HG03103 (cell line): ENCODE measurements around the gene KLHDC9.
"Not testable (repeated sequence)": the region's sequence is repeated elsewhere in the genome, so short reads cannot be mapped to it uniquely, and the experiment has no call there.

Experiments
- ATAC-seq: cut with Tn5 transposase; IDR thresholded peaks from one replicate; pipeline ENCODE4 v1.9.1; 2021; ENCODE audit warnings: low read depth; ENCODE audit not compliant: unreplicated experiment

KLHDC9 gene, protein sequence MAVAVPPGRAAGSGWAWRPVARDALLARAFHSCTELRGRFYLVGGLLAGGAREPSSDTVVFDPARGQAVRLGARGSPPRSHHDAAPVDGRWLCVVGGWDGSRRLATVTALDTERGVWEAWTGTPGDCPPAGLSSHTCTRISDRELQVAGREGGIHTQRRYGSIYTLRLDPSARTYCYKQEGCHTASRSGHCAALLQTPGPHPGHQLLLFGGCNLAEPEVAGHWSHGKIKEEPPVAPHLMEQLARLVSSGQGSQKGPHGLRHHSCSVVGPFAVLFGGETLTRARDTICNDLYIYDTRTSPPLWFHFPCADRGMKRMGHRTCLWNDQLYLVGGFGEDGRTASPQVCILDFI

DNA sequence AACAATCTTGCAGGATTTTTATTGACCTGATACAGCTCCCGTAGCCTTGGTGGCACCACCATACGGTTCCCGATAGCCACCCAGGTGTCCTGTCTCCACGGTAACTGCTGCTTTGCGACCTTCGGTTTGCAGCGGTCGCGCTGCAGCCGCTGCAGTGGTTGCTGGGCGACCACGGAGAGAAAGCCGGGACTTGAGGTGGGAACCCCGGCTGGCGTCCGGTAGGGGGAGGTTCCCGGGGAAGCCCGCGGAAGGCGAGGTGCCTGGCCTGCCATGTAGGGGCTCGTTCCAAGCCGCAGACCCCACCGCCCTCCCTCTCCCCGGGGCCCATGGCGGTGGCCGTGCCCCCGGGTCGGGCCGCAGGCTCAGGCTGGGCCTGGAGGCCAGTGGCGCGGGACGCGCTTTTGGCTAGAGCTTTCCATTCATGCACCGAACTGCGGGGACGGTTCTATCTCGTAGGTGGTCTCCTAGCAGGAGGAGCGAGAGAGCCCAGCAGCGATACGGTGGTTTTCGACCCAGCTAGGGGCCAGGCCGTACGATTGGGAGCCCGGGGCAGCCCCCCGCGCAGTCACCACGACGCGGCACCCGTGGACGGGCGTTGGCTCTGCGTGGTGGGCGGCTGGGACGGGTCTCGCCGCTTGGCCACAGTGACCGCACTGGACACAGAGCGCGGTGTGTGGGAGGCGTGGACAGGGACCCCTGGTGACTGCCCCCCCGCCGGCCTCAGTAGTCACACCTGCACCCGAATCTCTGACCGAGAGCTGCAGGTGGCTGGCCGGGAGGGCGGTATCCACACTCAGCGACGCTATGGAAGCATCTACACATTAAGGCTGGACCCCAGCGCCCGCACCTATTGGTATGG is at the start of gene KLHDC9:
KLHDC9 (plus strand) TSS at position 152 of the 859 bp plus-strand sequence; CDS start at position 327, 175 bp downstream.
- peak; percentile 60 for ATAC-seq

DNA sequence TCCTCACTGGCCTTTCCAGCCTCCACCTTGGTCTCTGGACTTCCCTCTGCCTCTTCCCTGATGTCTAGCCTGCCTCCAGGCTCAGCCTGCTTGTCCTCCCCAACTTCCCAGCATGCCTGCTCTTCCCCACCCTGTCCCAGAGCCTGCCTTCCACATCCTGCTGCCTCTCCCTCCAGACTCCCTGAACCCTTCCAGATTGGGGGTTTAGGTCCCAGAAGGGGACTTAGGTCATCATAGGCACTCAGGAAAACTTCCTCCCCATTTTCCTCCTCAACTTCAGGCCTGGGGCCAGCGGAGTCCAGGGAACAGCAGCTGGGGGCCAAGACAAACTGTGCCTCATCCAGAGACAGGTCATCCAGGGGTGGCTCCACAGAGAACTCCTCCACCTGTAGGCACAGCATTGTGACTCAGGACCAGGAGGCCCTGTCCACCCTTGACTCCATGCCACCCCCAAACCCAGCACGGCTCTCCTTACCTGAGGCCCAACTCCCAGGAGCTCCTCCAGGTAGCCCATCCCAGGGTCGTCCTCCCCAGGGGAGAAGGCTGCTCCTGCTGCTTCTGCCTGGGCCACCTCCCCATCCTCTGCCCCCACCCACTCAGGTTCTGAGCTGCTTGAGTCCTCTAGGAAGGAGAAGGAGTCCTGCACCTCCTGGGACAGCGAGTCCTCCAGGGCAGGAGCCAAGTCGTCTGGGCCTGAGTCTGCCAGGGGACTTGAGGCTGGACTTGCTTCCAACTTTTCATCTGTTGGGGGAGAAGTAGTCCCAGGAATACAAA is 49.0 kb upstream of the KLHDC9 start:
- no peak for ATAC-seq

GRCh38 chr1:161051219-161051618 is 46.9 kb upstream of the KLHDC9 start:
- no peak for ATAC-seq

DNA sequence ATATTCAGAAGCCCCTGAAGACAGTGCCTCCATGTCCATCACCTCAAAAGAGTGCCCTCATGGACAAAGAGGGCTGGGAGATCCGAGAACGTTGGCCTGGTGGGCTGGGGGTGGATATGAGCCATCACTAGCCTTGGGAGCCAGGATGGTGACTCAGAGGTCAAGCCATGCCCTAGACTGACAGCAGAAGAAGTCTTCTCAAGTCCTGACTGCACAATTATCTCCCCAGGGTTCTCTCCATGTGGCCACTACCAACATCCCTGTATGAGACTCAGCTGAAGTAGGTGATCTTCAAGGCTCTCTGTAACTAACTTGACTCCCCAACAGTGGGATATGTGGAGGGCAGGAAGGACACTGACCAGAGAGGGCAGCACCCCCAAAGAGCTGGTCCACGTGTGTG is 45.3 kb upstream of the KLHDC9 start:
- no peak for ATAC-seq

GRCh38 chr1:161054232-161054631 is 43.9 kb upstream of the KLHDC9 start:
- ATAC-seq, result no peak

DNA sequence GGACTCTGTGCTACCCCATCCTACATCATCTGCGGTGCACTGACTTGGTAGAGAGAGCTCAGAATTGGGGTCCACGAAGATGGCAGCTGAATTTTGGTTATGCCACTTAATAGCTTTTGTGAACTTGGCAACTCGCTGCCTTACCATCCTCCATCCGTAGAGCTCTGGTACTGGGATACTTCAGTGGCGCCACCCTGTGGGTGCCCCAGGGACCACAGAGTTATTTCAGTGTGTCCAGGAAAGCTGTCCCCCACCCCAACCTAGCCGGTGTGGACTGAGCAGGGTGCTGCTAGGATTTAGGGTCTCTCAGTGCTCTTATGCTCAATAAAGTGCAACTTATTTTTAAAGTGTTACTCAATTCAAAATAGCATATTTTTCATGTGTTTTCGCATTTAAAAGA is 43.4 kb upstream of the KLHDC9 start:
- no peak for ATAC-seq

DNA sequence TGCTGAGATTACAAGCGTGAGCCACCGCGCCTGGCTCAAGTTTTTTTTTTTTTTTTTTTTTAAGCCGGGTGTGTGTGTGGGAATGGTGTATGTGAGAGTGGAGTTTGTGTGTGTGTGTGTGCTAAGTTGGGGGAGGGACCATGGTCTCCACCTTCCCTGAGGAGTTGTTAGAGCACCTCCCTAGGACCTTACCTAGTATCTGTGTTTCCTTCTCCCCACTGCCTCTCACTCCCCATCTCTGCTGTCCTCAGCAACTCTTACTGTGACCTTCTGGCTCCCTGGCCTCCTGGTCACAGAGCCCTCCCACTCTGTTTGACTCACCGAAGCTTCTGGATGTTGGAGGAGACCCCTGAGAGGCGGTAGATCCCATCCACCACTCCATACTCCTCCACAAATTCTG is 38.9 kb upstream of the KLHDC9 start:
- ATAC-seq, result no peak

- ATAC-seq, result no peak
Measured at GRCh38 chr1:161061419-161061818, 36.7 kb upstream of the KLHDC9 start.

- ATAC-seq, result not testable (repeated sequence)
Measured at GRCh38 chr1:161063936-161064335, 34.2 kb upstream of the KLHDC9 start.

DNA sequence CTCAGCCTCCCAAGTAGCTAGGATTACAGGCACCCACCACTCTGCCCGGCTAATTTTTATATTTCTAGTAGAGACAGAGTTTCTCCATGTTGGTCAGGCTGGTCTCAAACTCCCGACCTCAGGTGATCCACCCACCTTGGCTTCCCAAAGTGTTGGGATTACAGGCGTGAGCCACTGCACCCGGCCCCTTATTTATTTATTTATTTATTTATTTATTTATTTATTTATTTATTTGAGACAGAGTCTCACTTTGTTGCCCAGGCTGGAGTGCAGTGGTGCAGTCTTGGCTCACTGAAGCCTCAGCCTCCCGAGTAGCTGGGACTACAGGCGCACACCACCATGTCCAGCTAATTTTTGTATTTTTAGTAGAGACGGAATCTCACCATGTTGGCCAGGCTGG is 32.5 kb upstream of the KLHDC9 start:
- ATAC-seq, result not testable (repeated sequence)

DNA sequence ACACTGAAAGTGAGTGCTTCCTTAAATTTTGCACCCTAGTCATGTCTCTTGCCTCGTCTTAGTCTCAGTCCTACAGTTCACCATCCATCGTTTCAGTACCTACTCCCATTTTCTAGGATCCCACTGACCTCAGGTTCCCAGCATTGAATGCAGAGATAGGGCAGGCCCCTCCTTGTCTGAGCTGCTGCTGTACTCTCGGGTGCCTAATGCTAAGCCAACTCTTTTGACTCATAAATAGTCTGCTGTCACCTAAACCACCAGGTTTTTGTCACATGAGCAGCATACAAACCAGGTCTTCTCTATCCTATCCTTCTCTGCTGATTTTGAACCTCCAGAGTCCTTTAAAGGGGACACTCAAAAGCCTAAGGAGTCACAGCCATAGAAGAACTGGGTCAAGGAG is 31.5 kb upstream of the KLHDC9 start:
- no peak for ATAC-seq

- peak; percentile 46 for ATAC-seq
Measured at GRCh38 chr1:161068306-161069234, 29.6 kb upstream of the KLHDC9 start.

DNA sequence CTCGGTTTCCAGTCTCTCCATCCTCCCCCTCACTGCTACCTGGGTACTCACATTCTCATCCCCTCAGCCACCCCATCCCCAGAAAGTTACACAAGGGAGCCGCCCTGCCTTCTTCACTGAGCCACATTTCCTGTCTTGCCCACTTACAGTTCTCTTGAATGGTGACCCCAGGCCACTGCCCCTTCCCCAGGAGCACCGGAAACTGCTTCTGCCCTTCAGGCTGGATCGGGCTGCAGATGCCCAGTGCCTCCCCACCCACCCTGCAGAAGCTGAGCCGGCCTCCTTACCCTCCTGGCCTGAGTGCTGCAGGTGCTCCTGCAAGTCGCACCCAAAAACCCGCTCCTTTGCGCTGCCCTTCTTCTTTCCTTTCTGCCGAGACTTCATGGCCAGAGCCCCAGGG is 28.9 kb upstream of the KLHDC9 start:
- no peak for ATAC-seq

GRCh38 chr1:161069731-161070270 is 28.4 kb upstream of the KLHDC9 start, which contains the start of gene ARHGAP30:
Gene ARHGAP30, minus strand, starts transcription at chr1:161069891. Its CDS starts 267 bp downstream, at chr1:161069624.
- ATAC-seq, result peak; percentile 68

DNA sequence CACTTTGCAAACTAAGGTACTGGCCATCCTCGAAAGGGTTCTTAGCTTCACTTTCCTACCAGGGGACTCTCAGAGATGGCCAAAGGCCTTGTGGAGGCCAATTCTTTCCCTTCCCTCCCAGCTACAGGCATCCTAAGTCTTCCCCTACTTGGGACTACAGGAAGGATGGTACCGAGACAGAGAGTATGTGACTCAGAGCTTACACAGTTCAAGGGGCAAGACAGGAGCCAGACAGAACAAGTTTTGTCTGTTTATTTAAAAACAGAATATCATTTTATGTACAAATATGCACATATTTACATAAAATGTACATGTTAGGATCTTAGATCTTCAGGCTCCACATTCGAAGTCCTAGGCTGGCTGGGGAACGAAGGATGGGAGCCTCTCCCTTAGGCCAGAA is 27.4 kb upstream of the KLHDC9 start:
- no peak for ATAC-seq

DNA sequence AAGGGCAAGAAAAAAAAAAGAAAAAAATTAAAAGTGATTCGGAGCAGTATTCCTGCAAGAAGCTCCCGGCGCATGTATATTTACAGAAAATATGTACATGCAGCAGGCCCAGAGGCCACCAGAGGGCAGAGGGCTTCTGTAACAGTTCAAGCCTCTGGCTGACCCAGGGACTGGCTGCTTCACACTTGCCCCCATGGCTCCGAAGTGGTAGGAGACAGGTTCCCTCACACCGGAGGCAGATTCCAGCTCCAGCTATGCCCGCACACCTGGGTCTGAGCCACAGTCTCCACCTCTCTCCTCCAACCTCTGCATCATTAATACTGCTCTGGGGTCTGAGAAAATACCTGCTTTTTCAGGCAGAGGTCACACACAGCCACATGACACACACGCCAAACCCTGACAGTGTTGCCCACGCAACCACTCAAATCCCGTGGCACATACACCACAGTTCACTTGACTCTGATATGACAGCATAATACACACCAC is 26.2 kb upstream of the KLHDC9 start:
- ATAC-seq, result no peak

DNA sequence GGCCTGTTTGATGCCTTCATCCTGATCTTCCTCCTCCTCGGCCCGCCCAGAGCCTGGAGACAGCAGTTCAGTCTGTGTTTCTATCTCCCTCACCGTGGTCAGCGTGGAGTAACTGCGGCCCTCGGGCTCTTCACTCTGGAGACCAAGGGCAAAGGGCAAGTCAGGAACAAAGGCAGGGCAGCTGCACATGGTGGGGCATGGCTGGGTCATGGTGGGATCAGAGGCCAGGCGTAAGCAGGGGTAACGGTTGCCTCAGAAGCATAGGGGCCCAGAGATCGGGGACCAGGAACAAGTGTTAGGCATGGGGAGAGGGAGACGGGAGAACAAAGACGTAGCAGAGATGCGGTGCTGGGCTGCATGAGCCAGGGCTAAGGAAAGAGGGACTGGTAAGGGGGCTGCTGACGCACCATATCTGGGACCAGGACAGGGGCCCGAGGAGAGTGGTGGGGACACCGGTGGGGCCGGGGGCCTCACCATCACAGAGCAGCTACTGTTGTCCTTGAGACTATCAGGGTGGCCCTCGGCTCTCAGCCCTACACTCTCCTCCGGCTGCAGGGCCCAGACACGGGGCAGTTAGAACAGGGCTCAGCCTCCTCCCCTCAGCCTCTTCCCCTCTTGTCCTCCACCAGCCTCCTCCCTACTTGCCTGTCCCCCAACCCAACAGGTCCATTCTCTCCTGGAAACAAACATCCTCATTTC is 25.3 kb upstream of the KLHDC9 start:
- no peak for ATAC-seq

DNA sequence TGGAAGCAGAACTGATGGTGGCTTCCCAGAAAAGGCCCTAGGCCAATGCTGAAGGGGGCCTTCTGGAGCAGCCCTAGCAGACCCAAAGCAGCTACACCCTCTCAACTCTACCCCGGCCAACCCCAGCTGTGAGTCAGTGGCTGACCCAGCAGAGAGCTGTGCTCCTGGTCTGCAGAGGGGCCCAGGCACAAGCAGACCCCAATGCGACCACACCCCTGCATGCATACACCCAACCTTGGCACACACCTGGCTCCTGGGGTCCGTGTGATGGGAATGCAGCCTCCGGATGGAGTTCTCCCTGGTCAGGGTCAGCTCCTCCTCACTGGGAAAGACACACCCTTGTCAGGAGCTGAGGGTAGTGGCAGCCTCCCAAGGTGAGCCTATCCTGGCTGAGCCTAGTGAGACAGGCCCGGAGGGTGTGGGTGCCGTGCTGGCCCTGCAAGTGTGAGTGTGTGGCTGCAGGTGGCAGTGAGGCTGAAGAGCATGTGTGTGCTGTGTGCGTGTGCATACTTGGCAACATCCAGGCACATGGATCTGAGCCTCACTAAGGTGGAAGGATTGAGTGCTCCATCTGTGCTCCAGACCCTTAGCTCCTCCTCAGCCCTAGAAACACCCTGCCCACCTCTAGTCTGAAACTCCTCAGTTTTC is 24.6 kb upstream of the KLHDC9 start:
- ATAC-seq, result no peak
